Measurements from ENCODE around the gene ERVH48-1.

- TF ChIP-seq CTCF (conservative IDR thresholded peaks at IDR 0.05) (no peak), EZH2 (IDR thresholded peaks at IDR 0.05; ENCODE audit: low read depth) (no peak)
Observed at GRCh38 chr21:42873096-42873495, 52.3 kb downstream of the ERVH48-1 start.
